Ectodermal cell (in vitro differentiated cells): ENCODE data around the gene POLRMT.
"Not testable (repeated sequence)": the region's sequence is repeated elsewhere in the genome, so short reads cannot be mapped to it uniquely, and the experiment has no call there.

Experiments used
- H3K27ac ChIP-seq: 2 replicates; pipeline ENCODE4 v1.7.0; 2013; ENCODE audit warnings: mild to moderate bottlenecking, low read depth, low read length; ENCODE audit not compliant: insufficient read depth, poor library complexity, severe bottlenecking
- H3K27me3 ChIP-seq: 2 replicates; pipeline ENCODE4 v1.7.0; 2013; ENCODE audit warnings: mild to moderate bottlenecking, low read length; ENCODE audit not compliant: insufficient read depth, control insufficient read depth, poor library complexity, severe bottlenecking
- H3K36me3 ChIP-seq: one replicate; pipeline ENCODE4 v1.7.0; 2013; ENCODE audit warnings: low read length; ENCODE audit not compliant: control insufficient read depth, insufficient read depth
- H3K4me1 ChIP-seq: one replicate; pipeline ENCODE4 v1.7.0; 2013; ENCODE audit warnings: low read length; ENCODE audit not compliant: control insufficient read depth, insufficient read depth
- H3K4me3 ChIP-seq: 2 replicates; pipeline ENCODE4 v1.7.0; 2013; ENCODE audit warnings: low read depth, low read length, control low read depth; ENCODE audit not compliant: insufficient read depth
- H3K9me3 ChIP-seq: 2 replicates; pipeline ENCODE4 v1.7.0; 2013; ENCODE audit warnings: mild to moderate bottlenecking, low read length, moderate library complexity; ENCODE audit not compliant: control insufficient read depth
- WGBS, 2 experiments: methylation state at CpG; one replicate each; pipeline ENCODE4 v1.1.7; 2013; ENCODE audit warnings: missing lambda C conversion rate in 2 of 2; 5-methylcytosine and 5-hydroxymethylcytosine counted together

The POLRMT gene

DNA sequence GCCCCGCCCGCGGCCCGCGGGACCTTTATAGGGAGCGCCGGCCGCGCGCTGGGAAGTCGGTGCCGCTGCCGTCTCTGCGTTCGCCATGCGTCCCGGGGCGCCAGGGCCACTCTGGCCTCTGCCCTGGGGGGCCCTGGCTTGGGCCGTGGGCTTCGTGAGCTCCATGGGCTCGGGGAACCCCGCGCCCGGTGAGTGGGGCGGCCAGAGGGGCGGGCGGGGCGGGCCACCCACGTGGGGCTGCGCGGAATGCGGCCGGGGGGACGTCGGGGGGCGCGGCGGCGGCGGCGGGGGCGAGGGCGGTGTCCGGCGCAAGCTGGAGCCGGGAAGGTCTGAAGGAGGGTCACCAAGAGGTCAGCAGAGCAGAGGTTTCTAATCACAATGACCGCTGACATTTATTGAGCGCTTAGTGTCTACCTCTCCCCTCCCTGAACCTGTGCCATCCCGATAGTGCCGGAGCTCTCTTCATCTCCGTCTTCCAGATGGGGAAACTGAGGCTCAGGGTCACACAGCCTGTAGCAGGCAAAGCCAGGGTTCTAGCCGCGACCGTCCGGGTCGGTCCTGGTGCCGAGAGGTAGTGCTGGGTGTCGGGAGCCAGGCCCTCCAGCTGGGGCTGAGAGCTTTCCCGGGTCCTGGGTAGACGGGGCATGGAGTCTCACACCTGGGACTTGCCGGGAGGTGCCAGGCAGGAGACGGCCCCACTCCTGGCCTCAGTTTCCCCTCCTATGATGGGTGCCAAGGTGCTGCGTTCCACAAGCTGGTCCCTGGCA lies 43.2 kb upstream of the POLRMT start, which contains the start of gene FSTL3:
TSS of gene FSTL3 (plus strand) at position 54 of the 767 bp plus-strand sequence. CDS start at position 86, 32 bp downstream.
- 17 to 19% methylated on average over 63 of the region's 63 CpGs for WGBS, 2 experiments
- H3K4me3 ChIP-seq: no peak within 1 kb of the TSS
- H3K9me3 ChIP-seq: no peaks in the 10 kb centered on the region
- H3K36me3 ChIP-seq: no peaks in the 10 kb centered on the region
- no peak within 1 kb of the TSS for H3K27ac ChIP-seq
- H3K4me1 ChIP-seq: peaks cover 3% of the 10 kb centered on the region
- peaks cover 37% of the 10 kb centered on the region for H3K27me3 ChIP-seq

DNA sequence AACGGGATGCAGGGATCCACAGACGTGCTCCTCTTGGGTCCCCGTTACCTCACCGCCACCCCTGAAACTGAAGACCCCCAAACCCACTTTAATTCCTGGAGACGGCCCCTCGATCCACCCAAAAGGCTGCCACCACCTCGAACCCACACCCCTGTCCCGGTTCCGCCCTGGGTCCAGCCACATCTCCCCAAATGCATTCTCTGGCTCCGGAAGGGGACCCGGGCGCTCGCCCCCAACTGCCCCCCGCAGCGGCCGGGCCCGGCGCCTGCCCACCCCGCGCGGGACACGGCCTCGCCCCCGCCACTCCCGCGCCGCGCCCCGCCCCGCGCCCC lies 42.6 kb upstream of the POLRMT start:
- H3K27me3 ChIP-seq: peaks cover 37% of the 10 kb centered on the region
- no peak overlapping the region for H3K27ac ChIP-seq
- H3K36me3 ChIP-seq: no peaks in the 10 kb centered on the region
- H3K4me3 ChIP-seq: no peak overlapping the region
- H3K4me1 ChIP-seq: peaks cover 3% of the 10 kb centered on the region
- H3K9me3 ChIP-seq: no peaks in the 10 kb centered on the region
- WGBS, 2 experiments: 33% methylated on average over 31 of the region's 31 CpGs

DNA sequence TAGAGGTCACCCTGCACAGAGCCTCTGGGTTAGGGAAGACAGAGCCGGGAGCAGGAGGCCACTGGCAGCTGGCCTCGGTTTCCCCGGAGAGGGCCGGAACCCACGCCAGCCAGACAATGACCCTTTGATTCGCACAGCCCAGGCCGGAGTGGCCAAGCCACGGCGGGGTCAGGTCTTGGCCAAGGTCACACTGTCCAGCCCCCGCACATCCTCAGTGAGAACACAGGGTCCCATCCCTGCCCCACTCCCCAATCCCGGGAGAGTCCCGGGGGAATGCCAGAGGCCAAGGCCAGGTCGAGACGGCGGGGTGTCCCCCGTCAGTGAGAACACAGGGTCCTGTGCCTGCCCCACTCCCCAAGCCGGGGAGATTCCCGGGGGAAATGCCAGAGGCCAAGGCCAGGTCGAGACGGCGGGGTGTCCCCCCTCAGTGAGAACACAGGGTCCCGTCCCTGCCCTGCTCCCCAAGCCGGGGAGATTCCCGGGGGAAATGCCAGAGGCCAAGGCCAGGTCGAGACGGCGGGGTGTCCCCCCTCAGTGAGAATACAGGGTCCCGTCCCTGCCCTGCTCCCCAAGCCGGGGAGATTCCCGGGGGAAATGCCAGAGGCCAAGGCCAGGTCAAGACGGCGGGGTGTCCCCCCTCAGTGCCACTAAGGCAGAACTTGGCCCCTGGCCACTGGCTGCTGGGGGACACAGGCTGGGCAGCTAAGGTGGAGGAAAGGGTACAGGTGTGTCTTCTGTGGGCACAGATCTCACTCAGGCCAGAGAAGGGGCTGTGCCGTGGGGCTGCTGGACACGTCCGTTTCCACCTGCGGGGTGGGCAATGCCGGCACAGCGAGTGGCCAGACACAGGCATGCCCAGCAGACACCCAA lies 41.2 kb upstream of the POLRMT start:
- no peak overlapping the region for H3K27ac ChIP-seq
- no peaks in the 10 kb centered on the region for H3K36me3 ChIP-seq
- no peaks in the 10 kb centered on the region for H3K9me3 ChIP-seq
- peaks cover 2% of the 10 kb centered on the region for H3K4me1 ChIP-seq
- 89 to 90% methylated on average over 38 of the region's 38 CpGs for WGBS, 2 experiments
- peaks cover 37% of the 10 kb centered on the region for H3K27me3 ChIP-seq
- H3K4me3 ChIP-seq: no peak overlapping the region

DNA sequence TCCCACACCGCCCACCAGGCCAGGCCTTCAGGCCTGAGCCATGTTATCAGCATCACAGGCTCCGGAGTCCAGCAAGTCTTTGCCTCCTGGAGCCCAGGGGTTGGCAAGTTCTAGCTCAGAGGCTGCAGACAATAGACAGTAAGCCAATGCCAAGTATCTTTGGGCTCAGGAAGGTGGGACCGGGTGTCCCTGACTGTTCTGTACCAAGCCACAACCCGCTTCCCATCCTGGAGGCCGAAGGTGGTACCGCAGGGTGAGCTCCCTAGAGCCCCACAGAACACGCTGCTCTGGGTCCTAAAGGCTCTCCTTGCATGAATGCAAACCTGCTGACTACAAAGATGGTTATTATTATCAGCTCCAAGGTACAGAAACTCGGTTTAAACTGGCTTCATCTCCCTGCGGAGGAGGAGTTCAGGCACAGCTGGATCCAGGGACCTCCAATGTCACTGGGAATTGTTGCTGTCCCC lies 37.3 kb upstream of the POLRMT start:
- Histone ChIP-seq H3K4me3 (no peak overlapping the region), H3K36me3 (no peaks in the 10 kb centered on the region), H3K27me3 (peaks cover 15% of the 10 kb centered on the region), H3K9me3 (no peaks in the 10 kb centered on the region), H3K4me1 (no peaks in the 10 kb centered on the region), H3K27ac (no peak overlapping the region)
- 70 to 71% methylated on average over 9 of the region's 9 CpGs for whole genome bisulfite sequencing, 2 experiments

DNA sequence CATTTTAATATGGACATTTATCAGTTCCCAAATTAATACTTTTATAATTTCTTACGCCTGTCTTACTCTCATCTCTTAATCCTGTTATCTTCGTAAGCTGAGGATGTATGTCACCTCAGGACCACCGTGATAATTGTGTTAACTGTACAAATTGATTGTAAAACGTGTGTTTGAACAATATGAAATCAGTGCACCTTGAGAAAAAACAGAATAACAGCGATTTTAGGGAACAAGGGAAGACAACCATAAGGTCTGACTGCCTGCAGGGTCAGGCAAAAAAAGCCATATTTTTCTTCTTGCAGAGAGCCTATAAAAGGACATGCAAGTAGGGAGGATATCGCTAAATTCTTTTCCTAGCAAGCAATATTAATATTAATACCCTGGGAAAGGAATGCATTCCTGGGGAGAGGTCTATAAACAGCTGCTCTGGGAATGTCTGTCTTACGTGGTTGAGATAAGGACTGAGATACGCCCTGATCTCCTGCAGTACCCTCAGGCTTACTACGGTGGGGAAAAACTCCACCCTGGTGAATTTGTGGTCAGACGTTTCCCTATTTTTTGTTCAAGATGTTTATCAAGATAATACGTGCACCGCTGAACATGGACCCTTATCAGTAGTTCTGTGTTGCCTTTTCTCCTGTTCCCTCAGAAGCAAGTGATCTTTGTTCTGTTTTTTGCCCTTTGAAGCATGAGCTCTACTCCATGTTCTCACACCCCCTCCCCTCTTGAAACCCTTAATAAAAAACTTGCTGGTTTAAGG lies 35.5 kb upstream of the POLRMT start:
- not testable (repeated sequence) for H3K27me3 ChIP-seq, H3K9me3 ChIP-seq, H3K4me3 ChIP-seq, H3K27ac ChIP-seq, H3K36me3 ChIP-seq, H3K4me1 ChIP-seq
- WGBS, 2 experiments: 81 to 85% methylated on average over 11 to 12 of the region's 12 CpGs

DNA sequence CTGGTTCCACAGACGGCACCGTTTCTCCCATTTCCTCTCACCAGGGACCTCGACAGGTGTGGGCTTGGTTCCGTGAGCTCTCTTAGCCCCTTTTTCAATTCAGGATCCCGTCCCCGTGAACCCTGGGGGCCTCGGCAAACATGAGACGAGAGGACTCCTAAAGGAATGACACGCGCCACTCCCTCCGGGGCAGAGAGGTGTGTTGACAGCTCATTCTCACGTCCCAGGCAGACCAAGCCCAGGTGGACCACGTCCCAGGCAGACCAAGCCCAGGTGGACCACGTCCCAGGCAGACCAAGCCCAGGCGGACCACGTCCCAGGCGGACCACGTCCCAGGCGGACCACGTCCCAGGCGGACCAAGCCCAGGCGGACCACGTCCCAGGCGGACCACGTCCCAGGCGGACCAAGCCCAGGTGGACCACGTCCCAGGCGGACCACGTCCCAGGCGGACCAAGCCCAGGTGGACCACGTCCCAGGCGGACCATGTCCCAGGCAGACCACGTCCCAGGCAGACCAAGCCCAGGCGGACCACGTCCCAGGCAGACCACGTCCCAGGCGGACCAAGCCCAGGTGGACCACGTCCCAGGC lies 33.7 kb upstream of the POLRMT start:
- not testable (repeated sequence) for H3K36me3 ChIP-seq, H3K4me1 ChIP-seq, H3K4me3 ChIP-seq, H3K27ac ChIP-seq, H3K9me3 ChIP-seq, H3K27me3 ChIP-seq
- WGBS, 2 experiments: 88 to 89% methylated on average over 38 of the region's 38 CpGs

DNA sequence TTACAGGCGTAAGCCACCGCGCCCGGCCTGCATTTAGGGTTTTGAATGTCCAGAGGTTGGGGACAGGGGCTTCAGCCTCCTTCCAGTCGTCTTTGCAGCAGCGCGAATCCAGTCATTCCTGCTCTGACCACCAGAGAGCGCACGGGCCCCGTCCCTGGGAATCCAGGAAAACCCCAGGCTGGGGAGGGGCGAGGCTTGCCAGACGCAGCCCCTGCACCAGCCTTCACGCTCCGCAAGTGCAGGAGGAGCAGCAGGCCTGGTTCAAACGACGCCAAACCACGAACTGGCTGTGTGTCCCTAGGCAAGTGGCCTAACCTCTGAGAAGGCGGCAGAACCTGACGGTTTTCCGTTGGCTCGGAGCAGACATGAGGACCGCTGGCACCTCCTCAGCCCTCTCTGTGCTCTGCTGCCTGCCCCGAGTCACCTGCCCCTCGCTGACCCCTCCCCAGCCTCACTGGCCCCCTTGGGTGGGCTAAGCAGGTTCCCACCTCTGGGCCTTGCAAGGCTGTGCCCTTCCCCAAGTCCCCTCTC lies 31.6 kb upstream of the POLRMT start:
- Histone ChIP-seq H3K36me3 (no peaks in the 10 kb centered on the region), H3K4me3 (no peak overlapping the region), H3K27me3 (no peaks in the 10 kb centered on the region), H3K9me3 (no peaks in the 10 kb centered on the region), H3K4me1 (peaks cover 16% of the 10 kb centered on the region), H3K27ac (no peak overlapping the region)
- WGBS, 2 experiments: 18% methylated on average over 24 of the region's 24 CpGs

DNA sequence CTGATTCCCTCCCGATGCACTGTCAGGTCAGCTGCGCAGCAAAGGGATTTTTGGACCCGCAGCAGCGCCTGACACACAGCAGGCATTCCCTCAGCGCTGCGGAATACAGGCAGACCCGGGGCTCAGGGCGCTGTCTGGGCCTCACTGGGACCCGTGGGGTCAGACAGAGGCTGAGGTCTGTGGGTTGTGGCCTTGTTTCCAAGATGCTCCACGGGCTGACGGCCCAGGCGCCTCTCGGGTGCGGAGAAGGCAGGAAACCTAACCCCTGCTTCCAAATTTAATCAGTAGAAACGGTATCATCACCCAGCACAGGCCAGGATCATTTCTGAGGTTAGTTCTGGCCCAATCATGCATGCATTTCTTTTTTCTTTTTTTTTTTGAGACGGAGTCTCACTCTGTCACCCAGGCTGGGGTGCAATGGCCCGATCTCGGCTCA lies 30.4 kb upstream of the POLRMT start:
- Histone ChIP-seq H3K27ac (no peak overlapping the region), H3K9me3 (no peaks in the 10 kb centered on the region), H3K36me3 (no peaks in the 10 kb centered on the region), H3K4me3 (peak overlapping the region; percentile 39), H3K27me3 (no peaks in the 10 kb centered on the region), H3K4me1 (peaks cover 19% of the 10 kb centered on the region)
- 87 to 91% methylated on average over 18 of the region's 18 CpGs for WGBS, 2 experiments

DNA sequence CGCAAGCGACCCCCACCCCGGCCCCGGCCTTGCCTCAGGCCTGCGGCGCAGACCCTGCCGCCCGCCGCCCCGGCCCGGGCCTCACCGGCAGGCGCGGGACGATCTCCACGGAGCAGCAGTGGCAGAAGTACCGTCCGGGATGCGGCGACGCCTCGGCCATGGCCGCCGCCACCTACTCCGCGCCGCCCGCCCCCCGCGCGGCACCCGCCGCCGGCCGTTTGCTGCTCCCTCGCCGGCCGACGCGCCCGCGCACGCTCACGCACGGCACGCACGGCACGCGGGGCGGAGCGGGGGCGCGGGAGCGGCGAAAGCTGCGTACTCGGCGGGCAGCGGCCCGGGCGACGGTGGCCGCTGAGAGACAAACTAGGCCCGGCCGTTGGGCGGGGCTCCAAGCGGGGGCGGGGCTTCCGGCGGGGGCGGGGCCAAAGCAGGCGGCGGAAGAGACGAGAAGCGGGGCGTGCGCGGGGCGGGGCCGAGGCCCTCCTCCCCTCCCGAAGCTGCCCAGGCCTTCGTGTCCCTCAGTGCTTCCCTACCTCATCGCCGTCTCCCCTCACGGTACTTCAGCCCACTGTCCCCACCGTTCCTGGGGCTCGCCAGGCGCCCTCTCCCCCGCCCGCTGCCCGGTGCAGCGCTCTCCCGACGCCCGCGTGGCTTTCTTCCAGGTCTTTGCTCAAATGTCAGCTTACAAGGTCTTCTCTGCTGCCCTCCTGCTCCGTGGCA lies 29.8 kb upstream of the POLRMT start, which contains the start of gene RNF126:
TSS of gene RNF126 (minus strand) at position 253 of the 720 bp plus-strand sequence. CDS start at position 160, 93 bp downstream.
- no peaks in the 10 kb centered on the region for H3K36me3 ChIP-seq
- H3K9me3 ChIP-seq: no peaks in the 10 kb centered on the region
- H3K4me3 ChIP-seq: peak within 1 kb of the TSS; percentile 81
- no peaks in the 10 kb centered on the region for H3K27me3 ChIP-seq
- H3K4me1 ChIP-seq: peaks cover 19% of the 10 kb centered on the region
- H3K27ac ChIP-seq: no peak within 1 kb of the TSS
- 6 to 7% methylated on average over 97 of the region's 97 CpGs for WGBS, 2 experiments
